IMR-90 (cell line): Measurements from ENCODE around the gene PLD1. TPM values are rescaled to one million over a fixed set of nuclear protein-coding genes. Genes with fewer than 3 reads are reported as not detected.

ENCODE experiments used
- ATAC-seq: fragments of 200-7000 bp; cut with Tn5 transposase; 2 replicates; pipeline ENCODE4 v1.9.1; 2020; ENCODE audit warnings: low read depth, mild to moderate bottlenecking, moderate library complexity
- BruUV-seq: library from RNA; stranded (reverse); fragments of 400-500 nt; replicated peaks from 2 replicates; lab custom pipeline; 2021; lab: Mats Ljungman, UMichigan
- CTCF ChIA-PET: fragments of 300-600 bp; formaldehyde crosslinking; extraction: SDS; loops from one replicate; lab custom pipeline; 2021; ENCODE audit warnings: antibody characterized with exemption; lab: Yijun Ruan, JAX
- POLR2A ChIA-PET: fragments of 300-600 bp; sonication (Branson Sonifier 250); formaldehyde crosslinking; loops from one replicate; lab custom pipeline; 2022; ENCODE audit warnings: antibody characterized with exemption; ENCODE audit not compliant: unreplicated experiment; lab: Charles Lee
- DNase-seq: peaks from one replicate; pipeline ENCODE4 v3.0.0; 2013
- H2AFZ ChIP-seq: replicated peaks from 2 replicates; pipeline ENCODE3; 2013; ENCODE audit warnings: low read length, mild to moderate bottlenecking; ENCODE audit not compliant: poor library complexity
- H2AK5ac ChIP-seq: 2 replicates; pipeline ENCODE4 v1.6.1; 2013; ENCODE audit warnings: low read depth, low read length, inconsistent platforms
- H2AK9ac ChIP-seq: replicated peaks from 2 replicates; pipeline ENCODE3; 2013; ENCODE audit warnings: mild to moderate bottlenecking, low read depth, low read length, moderate library complexity; ENCODE audit not compliant: poor library complexity
- H2BK120ac ChIP-seq: 2 replicates; pipeline ENCODE4 v1.6.1; 2013; ENCODE audit warnings: low read depth, low read length, inconsistent platforms
- H2BK15ac ChIP-seq: 3 replicates; pipeline ENCODE4 v1.6.1; 2013; ENCODE audit warnings: low read depth, low read length, inconsistent platforms
- H2BK20ac ChIP-seq: 2 replicates; pipeline ENCODE4 v1.6.1; 2013; ENCODE audit warnings: low read depth, mild to moderate bottlenecking, inconsistent platforms, low read length, moderate library complexity
- H2BK5ac ChIP-seq: 2 replicates; pipeline ENCODE4 v1.6.1; 2013; ENCODE audit warnings: mild to moderate bottlenecking, low read depth, low read length, inconsistent platforms; ENCODE audit not compliant: poor library complexity, severe bottlenecking
- H3K14ac ChIP-seq: replicated peaks from 2 replicates; pipeline ENCODE4 v1.6.1; 2013; ENCODE audit warnings: low read depth, low read length, inconsistent platforms
- H3K18ac ChIP-seq: 2 replicates; pipeline ENCODE4 v1.6.1; 2013; ENCODE audit warnings: low read depth, low read length, control low read depth
- H3K23ac ChIP-seq: 2 replicates; pipeline ENCODE4 v1.6.1; 2013; ENCODE audit warnings: low read depth, low read length, inconsistent platforms
- H3K27ac ChIP-seq: 2 replicates; pipeline ENCODE4 v1.5.1; 2013; ENCODE audit warnings: mild to moderate bottlenecking, control low read depth, low read length; ENCODE audit not compliant: insufficient read depth
- H3K27me3 ChIP-seq: 2 replicates; pipeline ENCODE4 v1.6.1; 2013; ENCODE audit warnings: low read length; ENCODE audit not compliant: control insufficient read depth, insufficient read depth
- H3K36me3 ChIP-seq: 2 replicates; pipeline ENCODE4 v1.6.1; 2013; ENCODE audit warnings: low read length, mixed read lengths; ENCODE audit not compliant: control insufficient read depth, insufficient read depth
- H3K4ac ChIP-seq: 2 replicates; pipeline ENCODE4 v1.6.1; 2013; ENCODE audit warnings: low read depth, low read length, inconsistent platforms
- H3K4me1 ChIP-seq: 2 replicates; pipeline ENCODE4 v1.6.1; 2013; ENCODE audit warnings: low read length, mixed read lengths; ENCODE audit not compliant: control insufficient read depth, insufficient read depth
- H3K4me2 ChIP-seq: 2 replicates; pipeline ENCODE4 v1.6.1; 2013; ENCODE audit warnings: low read depth, mild to moderate bottlenecking, control low read depth, low read length, moderate library complexity
- H3K4me3 ChIP-seq: 2 replicates; pipeline ENCODE4 v1.5.1; 2013; ENCODE audit warnings: low read depth, mild to moderate bottlenecking, control low read depth, low read length, moderate library complexity; ENCODE audit not compliant: insufficient read depth
- H3K56ac ChIP-seq: 2 replicates; pipeline ENCODE4 v1.6.1; 2013; ENCODE audit warnings: low read length, inconsistent platforms; ENCODE audit not compliant: insufficient read depth; ENCODE audit errors: extremely low read depth
- H3K79me1 ChIP-seq, 2 experiments: 2 replicates each; pipeline ENCODE4 v1.6.1; 2013; ENCODE audit warnings: low read length in 2 of 2, inconsistent platforms in 1 of 2, low read depth in 1 of 2
- H3K9ac ChIP-seq: 2 replicates; pipeline ENCODE4 v1.6.1; 2013; ENCODE audit warnings: low read depth, low read length, control low read depth
- H3K9me1 ChIP-seq: 2 replicates; pipeline ENCODE4 v1.6.1; 2013; ENCODE audit warnings: low read length, inconsistent platforms; ENCODE audit not compliant: insufficient read depth
- H3K9me3 ChIP-seq: 2 replicates; pipeline ENCODE4 v1.6.1; 2013; ENCODE audit warnings: low read length; ENCODE audit not compliant: control insufficient read depth, insufficient read depth
- H4K20me1 ChIP-seq: 2 replicates; pipeline ENCODE4 v1.6.1; 2013; ENCODE audit warnings: low read length, inconsistent platforms; ENCODE audit not compliant: insufficient read depth
- H4K5ac ChIP-seq: 2 replicates; pipeline ENCODE4 v1.6.1; 2013; ENCODE audit warnings: mild to moderate bottlenecking, low read depth, low read length, control low read depth
- H4K8ac ChIP-seq, 2 experiments: 2 replicates each; pipeline ENCODE4 v1.6.1; 2013; ENCODE audit warnings: low read depth in 2 of 2, low read length in 2 of 2, control low read depth in 1 of 2, inconsistent platforms in 1 of 2
- H4K91ac ChIP-seq: 2 replicates; pipeline ENCODE4 v1.6.1; 2013; ENCODE audit warnings: low read depth, low read length, inconsistent platforms; ENCODE audit not compliant: insufficient read depth
- BHLHE40 ChIP-seq: fragments of 150-350 bp; IDR thresholded peaks from 2 replicates; pipeline ENCODE4 v1.6.1; 2016; ENCODE audit warnings: mild to moderate bottlenecking, low read depth, low read length
- CEBPB ChIP-seq: IDR thresholded peaks from 2 replicates; pipeline ENCODE4 v1.6.1; 2012; ENCODE audit warnings: low read depth, low read length, improper control_type of control experiment
- CHD1 ChIP-seq: IDR thresholded peaks from 2 replicates; pipeline ENCODE4 v1.6.1; 2012; ENCODE audit warnings: low read depth, low read length, improper control_type of control experiment
- MAFK ChIP-seq: IDR thresholded peaks from 2 replicates; pipeline ENCODE4 v1.6.1; 2012; ENCODE audit warnings: low read depth, low read length, improper control_type of control experiment
- NFE2L2 ChIP-seq: fragments of 150-350 bp; IDR thresholded peaks from 2 replicates; pipeline ENCODE4 v1.6.1; 2016; ENCODE audit warnings: low read depth, mild to moderate bottlenecking, low read length
- RAD21 ChIP-seq: IDR thresholded peaks from 2 replicates; pipeline ENCODE4 v1.6.1; 2012; ENCODE audit warnings: low read length, improper control_type of control experiment
- RCOR1 ChIP-seq: IDR thresholded peaks from 2 replicates; pipeline ENCODE4 v1.6.1; 2012; ENCODE audit warnings: mild to moderate bottlenecking, low read length, improper control_type of control experiment; ENCODE audit not compliant: insufficient replicate concordance
- whole genome bisulfite sequencing, 2 experiments: methylation state at CpG; one replicate each; pipeline versions ENCODE4 v1.1.5 to v1.1.7; 2013; ENCODE audit warnings: missing lambda C conversion rate in 2 of 2; ENCODE audit not compliant: insufficient read length in 1 of 2; ENCODE audit errors: extremely low coverage in 2 of 2; 5-methylcytosine and 5-hydroxymethylcytosine counted together
- dilution Hi-C: fragments of 300-500 bp; cut with HindIII; formaldehyde crosslinking; loops from one replicate; pipeline ENCODE4 v1.14.3; 2018; ENCODE audit warnings: low sequenced_read_pairs; ENCODE audit not compliant: unreplicated experiment
- in situ Hi-C: fragments of 300-500 bp; cut with MboI; formaldehyde crosslinking; loops from 3 replicates; pipeline ENCODE4 v1.14.3; 2019; ENCODE audit warnings: low sequenced_read_pairs, inconsistent platforms, mixed read lengths
- intact Hi-C: fragments of 100-400 bp; cut with micrococcal nuclease; formaldehyde crosslinking; loops from 2 replicates; pipeline ENCODE4 v1.10.0; 2022
- polyA plus RNA-seq, 3 experiments: library from polyadenylated mRNA; depleted of rRNA; stranded (reverse); fragments of >200 nt; gene quantifications; 2 replicates each; pipeline ENCODE4 v1.2.3, GENCODE V29; 2012; ENCODE audit warnings: low replicate concordance in 1 of 3
- total RNA-seq: library from RNA; depleted of rRNA; stranded (reverse); fragments of >200 nt; gene quantifications from 2 replicates; pipeline ENCODE4 v1.2.3, GENCODE V29; 2012
- TF ChIP-seq, protein P1 (sequence below): conservative IDR thresholded peaks from 2 replicates; pipeline ENCODE4 v1.5.1; 2012; ENCODE audit warnings: mild to moderate bottlenecking, low read depth, low read length, improper control_type of control experiment
- TF ChIP-seq, protein P2 (sequence below): fragments of 150-350 bp; IDR thresholded peaks from 2 replicates; pipeline ENCODE4 v1.6.1; 2017; ENCODE audit warnings: mild to moderate bottlenecking, antibody characterized with exemption, low read length, low read depth

Gene PLD1
- total and polyA plus RNA-seq, 2 of the 4 experiments (the other 2 are of a cell fraction) = 3.3 to 9.7 TPM

DNA sequence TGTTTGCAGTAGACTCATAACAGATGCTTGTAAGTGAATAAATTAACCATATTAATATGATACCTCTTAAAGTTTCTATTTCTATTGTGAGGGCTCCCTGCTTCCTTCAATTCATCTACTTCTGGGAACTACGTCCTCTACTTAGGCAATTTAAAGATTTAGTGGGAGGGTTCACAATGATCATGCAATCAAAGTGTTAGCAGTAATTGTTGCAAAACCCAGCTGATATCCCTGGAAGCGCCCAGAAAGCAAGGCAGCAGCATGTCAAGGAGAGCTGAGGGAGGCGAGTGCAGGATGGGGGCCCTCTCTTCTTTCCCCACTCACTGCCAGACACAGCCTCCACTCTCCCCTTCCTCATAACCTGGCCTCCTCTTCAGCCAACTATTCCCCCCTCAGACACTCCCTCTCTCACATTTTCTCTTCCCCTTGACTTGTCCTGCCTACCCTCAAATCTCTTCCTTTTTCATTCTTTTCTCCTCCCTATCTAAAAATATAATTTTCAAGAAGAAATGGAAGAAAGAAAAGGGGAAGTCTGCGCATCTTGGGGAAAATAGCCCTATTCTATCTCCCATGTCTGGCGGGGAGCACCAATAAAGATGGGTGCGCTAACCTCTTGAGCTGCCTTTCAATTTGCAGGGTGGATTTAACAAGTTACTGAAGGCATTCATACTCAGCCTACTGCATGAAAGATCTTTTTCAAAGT, 39.5 kb upstream of the PLD1 start (continued):
- TF ChIP-seq, protein P1, sequence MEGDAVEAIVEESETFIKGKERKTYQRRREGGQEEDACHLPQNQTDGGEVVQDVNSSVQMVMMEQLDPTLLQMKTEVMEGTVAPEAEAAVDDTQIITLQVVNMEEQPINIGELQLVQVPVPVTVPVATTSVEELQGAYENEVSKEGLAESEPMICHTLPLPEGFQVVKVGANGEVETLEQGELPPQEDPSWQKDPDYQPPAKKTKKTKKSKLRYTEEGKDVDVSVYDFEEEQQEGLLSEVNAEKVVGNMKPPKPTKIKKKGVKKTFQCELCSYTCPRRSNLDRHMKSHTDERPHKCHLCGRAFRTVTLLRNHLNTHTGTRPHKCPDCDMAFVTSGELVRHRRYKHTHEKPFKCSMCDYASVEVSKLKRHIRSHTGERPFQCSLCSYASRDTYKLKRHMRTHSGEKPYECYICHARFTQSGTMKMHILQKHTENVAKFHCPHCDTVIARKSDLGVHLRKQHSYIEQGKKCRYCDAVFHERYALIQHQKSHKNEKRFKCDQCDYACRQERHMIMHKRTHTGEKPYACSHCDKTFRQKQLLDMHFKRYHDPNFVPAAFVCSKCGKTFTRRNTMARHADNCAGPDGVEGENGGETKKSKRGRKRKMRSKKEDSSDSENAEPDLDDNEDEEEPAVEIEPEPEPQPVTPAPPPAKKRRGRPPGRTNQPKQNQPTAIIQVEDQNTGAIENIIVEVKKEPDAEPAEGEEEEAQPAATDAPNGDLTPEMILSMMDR = no peak

DNA sequence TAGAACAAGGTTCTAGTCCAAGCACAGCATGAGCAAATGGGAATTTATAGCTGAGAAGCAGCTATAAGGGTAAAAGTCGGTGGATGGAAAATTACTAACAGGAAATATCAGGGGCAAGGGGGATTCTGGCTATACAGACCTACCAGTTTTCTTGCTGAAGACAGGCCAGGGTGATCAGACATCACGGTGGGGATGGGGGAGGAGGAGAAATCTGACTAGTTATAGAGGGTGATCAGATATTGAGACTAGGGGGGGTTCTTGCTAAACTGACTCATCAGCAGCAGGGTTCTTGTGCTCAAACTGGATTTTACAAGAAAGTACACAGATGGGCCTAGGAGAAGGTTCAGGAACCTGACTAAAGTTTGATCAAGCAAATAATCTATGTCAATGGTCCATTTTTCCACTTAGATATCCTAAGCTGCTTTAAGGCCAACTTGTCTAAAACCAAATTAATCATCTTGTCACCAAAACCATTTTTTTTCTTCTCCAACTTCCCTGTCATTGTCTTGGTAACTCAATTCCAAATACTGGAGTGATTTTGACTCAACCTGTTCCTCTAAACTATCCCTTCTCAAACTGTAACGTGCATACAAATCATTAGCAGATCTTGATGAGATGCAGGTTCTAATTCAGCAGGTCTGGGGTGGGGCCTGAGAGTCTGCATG, 37.4 kb upstream of the PLD1 start:
- no peak overlapping the region; the same call in 1 of the 2 replicates for H4K91ac ChIP-seq
- no peak overlapping the region for H2AFZ ChIP-seq
- ChIA-PET POLR2A (no interaction called here), CTCF (no interaction called here)
- H2BK5ac ChIP-seq = no peak overlapping the region
- no peak overlapping the region for H3K18ac ChIP-seq
- peak overlapping the region; percentile 32; the same call in 1 of the 2 replicates for H2BK120ac ChIP-seq
- no peak overlapping the region for H3K27ac ChIP-seq
- dilution Hi-C loops (no loop called here), intact Hi-C loops (no loop called here), in situ Hi-C loops (no loop called here)
- H2BK20ac ChIP-seq = peak overlapping the region; percentile 64; the same call in 1 of the 2 replicates
- no peaks in the 10 kb centered on the region for H3K79me1 ChIP-seq
- H3K23ac ChIP-seq = peak overlapping the region; percentile 65; the same call in 1 of the 2 replicates
- BruUV-seq = no TSS peak
- H3K4me3 ChIP-seq = no peak overlapping the region
- peaks cover 3% of the 10 kb centered on the region for H3K9me1 ChIP-seq
- 0 out of 4 replicates have a peak overlapping the region, but pooled peaks of 1 of the 2 experiments have one; percentile 20 for H4K8ac ChIP-seq
- H2AK9ac ChIP-seq = no peak overlapping the region
- H3K9me3 ChIP-seq = no peaks in the 10 kb centered on the region
- no peak for ATAC-seq
- WGBS, 2 experiments = no CpG with 5 or more reads among the region's 3 CpGs
- no peaks in the 10 kb centered on the region for H4K20me1 ChIP-seq
- H3K56ac ChIP-seq = no peak overlapping the region
- H3K4me2 ChIP-seq = no peak overlapping the region
- no peaks in the 10 kb centered on the region for H3K36me3 ChIP-seq
- peak overlapping the region; percentile 13; the same call in 1 of the 2 replicates for H2AK5ac ChIP-seq
- no peak for DNase-seq
- peak overlapping the region; percentile 42; the same call in 1 of the 3 replicates for H2BK15ac ChIP-seq
- H3K9ac ChIP-seq = no peak overlapping the region
- H3K27me3 ChIP-seq = no peaks in the 10 kb centered on the region
- H3K14ac ChIP-seq = peak overlapping the region; percentile 84; the same call in 1 of the 2 replicates
- peaks cover 15% of the 10 kb centered on the region for H3K4me1 ChIP-seq
- 0 out of 2 replicates have a peak overlapping the region, but pooled peaks have one; percentile 15 for H3K4ac ChIP-seq
- no peak overlapping the region for H4K5ac ChIP-seq
- TF ChIP-seq, protein P1 = no peak
- no peak for TF ChIP-seq NFE2L2
- TF ChIP-seq CEBPB = no peak
- TF ChIP-seq, protein P2, sequence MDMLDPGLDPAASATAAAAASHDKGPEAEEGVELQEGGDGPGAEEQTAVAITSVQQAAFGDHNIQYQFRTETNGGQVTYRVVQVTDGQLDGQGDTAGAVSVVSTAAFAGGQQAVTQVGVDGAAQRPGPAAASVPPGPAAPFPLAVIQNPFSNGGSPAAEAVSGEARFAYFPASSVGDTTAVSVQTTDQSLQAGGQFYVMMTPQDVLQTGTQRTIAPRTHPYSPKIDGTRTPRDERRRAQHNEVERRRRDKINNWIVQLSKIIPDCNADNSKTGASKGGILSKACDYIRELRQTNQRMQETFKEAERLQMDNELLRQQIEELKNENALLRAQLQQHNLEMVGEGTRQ = no peak
- TF ChIP-seq MAFK = no peak
- no peak for TF ChIP-seq RCOR1
- no peak for TF ChIP-seq CHD1
- TF ChIP-seq RAD21 = no peak
- no peak for TF ChIP-seq BHLHE40
